Right cardiac atrium (tissue), 5 donors: ENCODE measurements around the gene ATG4A. TPM values are rescaled to one million over a fixed set of nuclear protein-coding genes. Genes with fewer than 3 reads are reported as not detected.

Experiments
- ATAC-seq, 2 donors: fragments of 200-7000 bp; cut with Tn5 transposase; one replicate each; pipeline versions ENCODE4 v1.8.0 to v1.9.1; 2020; ENCODE audit warnings: moderate library complexity in 2 of 2, mild to moderate bottlenecking in 1 of 2
- DNase-seq, 3 donors: peaks; one replicate each; pipeline ENCODE4 v3.0.0-alpha.2; 2020
- H3K27ac ChIP-seq: one replicate; pipeline ENCODE4 v1.5.1; 2013; ENCODE audit warnings: mild to moderate bottlenecking, low read length, control low read depth, moderate library complexity
- H3K27me3 ChIP-seq: one replicate; pipeline ENCODE4 v1.6.1; 2013; ENCODE audit not compliant: control insufficient read depth, insufficient read depth
- H3K4me1 ChIP-seq: one replicate; pipeline ENCODE4 v1.6.1; 2013; ENCODE audit warnings: low read length; ENCODE audit not compliant: control insufficient read depth, insufficient read depth
- H3K4me3 ChIP-seq: one replicate; pipeline ENCODE4 v1.5.1; 2013; ENCODE audit warnings: low read length, control low read depth
- H3K9me3 ChIP-seq: one replicate; pipeline ENCODE4 v1.6.1; 2013; ENCODE audit warnings: low read length; ENCODE audit not compliant: control insufficient read depth
- WGBS: extraction: QIAGEN DNeasy Blood & Tissue Kit; methylation state at CpG from one replicate; pipeline ENCODE4 v1.1.7; 2013; 5-methylcytosine and 5-hydroxymethylcytosine counted together
- intact Hi-C, 4 donors: fragments of 100-400 bp; cut with DNase I; formaldehyde crosslinking; loops; one replicate each; pipeline versions ENCODE4 v1.11.0 to v1.14.0; 2022 to 2023
- polyA plus RNA-seq: library from polyadenylated mRNA; stranded (reverse); fragments of 200-250 nt; gene quantifications from one replicate; pipeline ENCODE4 v1.2.3, GENCODE V29; 2013
- total RNA-seq, 4 donors: library from RNA; stranded (reverse); fragmentation: NEBNext Ultra II Directional; extraction: Animal tissue kit (Norgen Biotek cat#: 25700); gene quantifications; one replicate each; pipeline ENCODE4 v1.2.1, GENCODE V29; 2021
- donor health status: healthy with polysubstance abuse.
- donor health status: DM: no; HTN: yes; CAD: no.
- donor health status: DM: no; HTN: no; CAD: no.
- donor health status: DM: no; HTN: yes; CAD: no; lungs with severe emphysema.
- donor health status: DM: yes; HTN: yes; CAD: no.

The ATG4A gene
- total and polyA plus RNA-seq, 5 donors, result 14.4 to 18.5 (median 15.5) TPM

- Histone ChIP-seq H3K4me1 (peaks cover 3% of the 10 kb centered on the region), H3K27me3 (no peaks in the 10 kb centered on the region), H3K4me3 (no peak overlapping the region), H3K9me3 (no peaks in the 10 kb centered on the region), H3K27ac (no peak overlapping the region)
- peak in 1 of 2 donors; percentile 36 for ATAC-seq
- WGBS, result 64% methylated on average over 2 of the region's 2 CpGs
- intact Hi-C loops, result no loop called here
- no peak for DNase-seq
Observed at GRCh38 chrX:108122748-108123147, 31.2 kb downstream of the ATG4A start.

- Histone ChIP-seq H3K4me3 (no peak overlapping the region), H3K9me3 (no peaks in the 10 kb centered on the region), H3K27me3 (no peaks in the 10 kb centered on the region), H3K27ac (peak overlapping the region; percentile 42), H3K4me1 (peaks cover 3% of the 10 kb centered on the region)
- 95% methylated on average over 3 of the region's 3 CpGs for WGBS
- ATAC-seq (peak; percentile 62 to 69), DNase-seq (peak in 2 of 3 donors; percentile 51 to 53)
- intact Hi-C loops, result no loop called here
Observed at GRCh38 chrX:108123591-108124366, 32.2 kb downstream of the ATG4A start.

- Histone ChIP-seq H3K9me3 (no peaks in the 10 kb centered on the region), H3K27me3 (no peaks in the 10 kb centered on the region), H3K27ac (no peak overlapping the region), H3K4me1 (no peaks in the 10 kb centered on the region), H3K4me3 (no peak overlapping the region)
- intact Hi-C loops, result no loop called here
- no peak for DNase-seq
- ATAC-seq, result no peak
- WGBS, result 65% methylated on average over 2 of the region's 2 CpGs
Observed at GRCh38 chrX:108126661-108127060, 35.1 kb downstream of the ATG4A start.

- Histone ChIP-seq H3K27ac (no peak overlapping the region), H3K4me1 (no peaks in the 10 kb centered on the region), H3K9me3 (no peaks in the 10 kb centered on the region), H3K4me3 (no peak overlapping the region), H3K27me3 (no peaks in the 10 kb centered on the region)
- 76% methylated on average over 4 of the region's 4 CpGs for WGBS
- no peak for ATAC-seq
- intact Hi-C loops, result no loop called here
- DNase-seq, result no peak
Observed at GRCh38 chrX:108127152-108127551, 35.6 kb downstream of the ATG4A start.

GRCh38 chrX:108130889-108131288 is 39.3 kb downstream of the ATG4A start:
- Histone ChIP-seq H3K27ac (peak overlapping the region; percentile 59), H3K27me3 (no peaks in the 10 kb centered on the region), H3K9me3 (no peaks in the 10 kb centered on the region), H3K4me1 (peaks cover 1% of the 10 kb centered on the region), H3K4me3 (no peak overlapping the region)
- intact Hi-C loops, result no loop called here
- no peak for DNase-seq
- no peak for ATAC-seq
- WGBS, result 79% methylated on average over 1 of the region's 1 CpG

GRCh38 chrX:108131471-108131870 is 39.9 kb downstream of the ATG4A start:
- no peaks in the 10 kb centered on the region for H3K9me3 ChIP-seq
- no peak for DNase-seq
- H3K27me3 ChIP-seq, result no peaks in the 10 kb centered on the region
- 61% methylated on average over 2 of the region's 2 CpGs for WGBS
- no peak overlapping the region for H3K4me3 ChIP-seq
- peak; percentile 50 to 95 for ATAC-seq
- peaks cover 1% of the 10 kb centered on the region for H3K4me1 ChIP-seq
- intact Hi-C loops, result no loop called here
- peak overlapping the region; percentile 59 for H3K27ac ChIP-seq

GRCh38 chrX:108132034-108132433 is 40.5 kb downstream of the ATG4A start:
- no peaks in the 10 kb centered on the region for H3K27me3 ChIP-seq
- H3K9me3 ChIP-seq, result no peaks in the 10 kb centered on the region
- H3K27ac ChIP-seq, result peak overlapping the region; percentile 52
- ATAC-seq (peak in 1 of 2 donors; percentile 8), DNase-seq (no peak)
- intact Hi-C loops, result no loop called here
- peaks cover 1% of the 10 kb centered on the region for H3K4me1 ChIP-seq
- 89% methylated on average over 8 of the region's 8 CpGs for WGBS
- no peak overlapping the region for H3K4me3 ChIP-seq

GRCh38 chrX:108132876-108133275 is 41.3 kb downstream of the ATG4A start:
- Histone ChIP-seq H3K27ac (no peak overlapping the region), H3K27me3 (no peaks in the 10 kb centered on the region), H3K4me3 (no peak overlapping the region), H3K9me3 (no peaks in the 10 kb centered on the region), H3K4me1 (peaks cover 1% of the 10 kb centered on the region)
- no peak for DNase-seq
- 52% methylated on average over 2 of the region's 2 CpGs for WGBS
- intact Hi-C loops, result no loop called here
- ATAC-seq, result no peak

GRCh38 chrX:108134724-108135123 is 43.1 kb downstream of the ATG4A start:
- Histone ChIP-seq H3K27me3 (no peaks in the 10 kb centered on the region), H3K27ac (no peak overlapping the region), H3K4me1 (peaks cover 1% of the 10 kb centered on the region), H3K4me3 (no peak overlapping the region), H3K9me3 (no peaks in the 10 kb centered on the region)
- ATAC-seq (no peak), DNase-seq (no peak)
- WGBS, result 80% methylated on average over 1 of the region's 1 CpG
- intact Hi-C loops, result no loop called here

GRCh38 chrX:108138814-108139702 is 47.5 kb downstream of the ATG4A start:
- no peak overlapping the region for H3K4me3 ChIP-seq
- peak in 1 of 2 donors; percentile 26 for ATAC-seq
- no peaks in the 10 kb centered on the region for H3K9me3 ChIP-seq
- no peaks in the 10 kb centered on the region for H3K4me1 ChIP-seq
- no peak overlapping the region for H3K27ac ChIP-seq
- intact Hi-C loops, result no loop called here
- 76% methylated on average over 7 of the region's 7 CpGs for WGBS
- no peaks in the 10 kb centered on the region for H3K27me3 ChIP-seq
- DNase-seq, result no peak

- no peak overlapping the region for H3K27ac ChIP-seq
- no peaks in the 10 kb centered on the region for H3K27me3 ChIP-seq
- H3K9me3 ChIP-seq, result no peaks in the 10 kb centered on the region
- no peak overlapping the region for H3K4me3 ChIP-seq
- intact Hi-C loops, result no loop called here
- ATAC-seq, result no peak
- no peaks in the 10 kb centered on the region for H3K4me1 ChIP-seq
- DNase-seq, result no peak
Observed at GRCh38 chrX:108148524-108148923, 56.9 kb downstream of the ATG4A start.
